BLaER1 treated with 17β-estradiol and CSF1 and Interleukin-3, amounts not matched to agents 10 nM and 100 nM (cell line): Measurements from ENCODE around the gene RUSC2.

Source experiments
- H3K27ac ChIP-seq, 11 experiments: shearing (Covaris generic); formaldehyde crosslinking; 2 replicates each; pipeline ENCODE4 v1.8.1; 2022
- H3K27me3 ChIP-seq, 11 experiments: shearing (Covaris generic); formaldehyde crosslinking; 2 replicates each; pipeline ENCODE4 v1.8.1; 2022
- H3K36me3 ChIP-seq, 11 experiments: shearing (Covaris generic); formaldehyde crosslinking; 2 replicates each; pipeline ENCODE4 v1.8.1; 2022
- H3K4me1 ChIP-seq, 10 experiments: shearing (Covaris generic); formaldehyde crosslinking; 2 replicates each; pipeline ENCODE4 v1.8.1; 2022
- H3K4me2 ChIP-seq, 11 experiments: shearing (Covaris generic); formaldehyde crosslinking; 2 replicates each; pipeline ENCODE4 v1.8.1; 2022
- H3K4me3 ChIP-seq, 10 experiments: shearing (Covaris generic); formaldehyde crosslinking; 2 replicates each; pipeline ENCODE4 v1.8.1; 2022
- H3K9ac ChIP-seq, 11 experiments: shearing (Covaris generic); formaldehyde crosslinking; 2 replicates each; pipeline ENCODE4 v1.8.1; 2022
- H3K9me3 ChIP-seq, 11 experiments: shearing (Covaris generic); formaldehyde crosslinking; replicated peaks in 1 of 11; 2 replicates each; pipeline ENCODE4 v1.8.1; 2022
- H4K20me1 ChIP-seq, 11 experiments: shearing (Covaris generic); formaldehyde crosslinking; 2 replicates each; pipeline ENCODE4 v1.8.1; 2022
- Cebpa-rat ChIP-seq, 11 experiments: shearing (Covaris generic); IDR thresholded peaks; 2 replicates each; pipeline ENCODE4 v1.8.1; 2022

Gene RUSC2

DNA sequence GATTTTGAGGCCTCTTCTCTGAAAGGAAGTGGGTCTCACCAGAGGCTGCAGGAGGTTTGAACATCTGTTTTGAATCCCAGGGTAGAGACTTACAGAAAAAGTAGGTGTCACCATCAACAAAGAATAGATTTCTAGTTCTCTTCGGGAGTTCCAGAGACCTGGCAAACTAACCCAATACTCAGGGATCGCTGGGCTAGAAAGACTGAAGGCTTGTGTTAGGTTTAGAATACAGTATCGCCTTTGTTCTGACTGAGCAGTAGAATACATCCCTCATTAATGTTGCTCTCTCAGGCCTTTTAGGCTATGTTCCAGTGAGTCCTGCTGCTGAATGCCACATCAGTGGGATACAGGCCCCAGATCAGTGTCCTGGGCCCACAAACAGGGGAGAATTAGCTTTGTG is 27.2 kb downstream of the RUSC2 start:
- H3K4me2 ChIP-seq: no peak overlapping the region
- H3K9me3 ChIP-seq: no peaks in the 10 kb centered on the region
- no peaks in the 10 kb centered on the region for H3K27me3 ChIP-seq
- H3K36me3 ChIP-seq: peaks cover 0 to 5% (median 0%) of the 10 kb centered on the region in 11 experiments; a peak in 1 of 22 replicates
- H3K9ac ChIP-seq: no peak overlapping the region
- peaks cover 0 to 66% (median 0%) of the 10 kb centered on the region in 11 experiments; a peak in 8 of 22 replicates for H4K20me1 ChIP-seq
- H3K27ac ChIP-seq: no peak overlapping the region
- peaks cover 12 to 33% (median 16%) of the 10 kb centered on the region in 10 experiments for H3K4me1 ChIP-seq
- H3K4me3 ChIP-seq: no peak overlapping the region
- no peak for TF ChIP-seq Cebpa-rat (IDR thresholded peaks at IDR 0.05)

- Histone ChIP-seq H3K9ac (no peak overlapping the region), H3K4me1 (peaks cover 12 to 33% (median 16%) of the 10 kb centered on the region in 10 experiments), H3K9me3 (no peaks in the 10 kb centered on the region), H4K20me1 (peaks cover 0 to 64% (median 0%) of the 10 kb centered on the region in 11 experiments; a peak in 8 of 22 replicates), H3K36me3 (peaks cover 0 to 5% (median 0%) of the 10 kb centered on the region in 11 experiments; a peak in 1 of 22 replicates), H3K27me3 (no peaks in the 10 kb centered on the region), H3K4me3 (no peak overlapping the region), H3K4me2 (peak overlapping the region in 2 of 11 experiments; percentile 24 to 77; a peak in 2 of 22 replicates), H3K27ac (no peak overlapping the region)
- no peak for TF ChIP-seq Cebpa-rat (IDR thresholded peaks at IDR 0.05)
Measured at GRCh38 chr9:35517552-35518224, 27.8 kb downstream of the RUSC2 start.

- Histone ChIP-seq H3K4me2 (peak overlapping the region in 3 of 11 experiments; percentile 24 to 79 (median 77); a peak in 3 of 22 replicates), H3K27me3 (no peaks in the 10 kb centered on the region), H3K9ac (no peak overlapping the region), H3K9me3 (no peaks in the 10 kb centered on the region), H3K4me3 (no peak overlapping the region), H3K36me3 (peaks cover 0 to 5% (median 0%) of the 10 kb centered on the region in 11 experiments; a peak in 1 of 22 replicates), H3K27ac (peak overlapping the region in 2 of 11 experiments; percentile 36 to 50; a peak in 1 of 22 replicates), H3K4me1 (peaks cover 12 to 33% (median 16%) of the 10 kb centered on the region in 10 experiments), H4K20me1 (peaks cover 0 to 62% (median 0%) of the 10 kb centered on the region in 11 experiments; a peak in 8 of 22 replicates)
- TF ChIP-seq Cebpa-rat (IDR thresholded peaks at IDR 0.05): no peak
Measured at GRCh38 chr9:35518225-35518821, 28.4 kb downstream of the RUSC2 start.

- Histone ChIP-seq H3K27me3 (no peaks in the 10 kb centered on the region), H4K20me1 (peaks cover 0 to 61% (median 0%) of the 10 kb centered on the region in 11 experiments; a peak in 8 of 22 replicates), H3K9me3 (no peaks in the 10 kb centered on the region), H3K4me2 (peak overlapping the region in 8 of 11 experiments; percentile 35 to 79 (median 56); a peak in 14 of 22 replicates), H3K9ac (peak overlapping the region in 3 of 11 experiments; percentile 1 to 50 (median 30); a peak in 4 of 22 replicates), H3K27ac (peak overlapping the region in 5 of 11 experiments; percentile 12 to 51 (median 36); a peak in 9 of 22 replicates), H3K36me3 (peaks cover 0 to 5% (median 0%) of the 10 kb centered on the region in 11 experiments; a peak in 1 of 22 replicates), H3K4me1 (peaks cover 12 to 33% (median 16%) of the 10 kb centered on the region in 10 experiments), H3K4me3 (no peak overlapping the region)
- TF ChIP-seq Cebpa-rat (IDR thresholded peaks at IDR 0.05): no peak
Measured at GRCh38 chr9:35518981-35519679, 29.2 kb downstream of the RUSC2 start.

- Histone ChIP-seq H4K20me1 (peaks cover 0 to 56% (median 0%) of the 10 kb centered on the region in 11 experiments; a peak in 8 of 22 replicates), H3K27ac (peak overlapping the region in 5 of 11 experiments; percentile 12 to 51 (median 36); a peak in 9 of 22 replicates), H3K27me3 (no peaks in the 10 kb centered on the region), H3K36me3 (peaks cover 0 to 5% (median 0%) of the 10 kb centered on the region in 11 experiments; a peak in 1 of 22 replicates), H3K9me3 (no peaks in the 10 kb centered on the region), H3K9ac (peak overlapping the region in 2 of 11 experiments; percentile 1 to 50; a peak in 3 of 22 replicates), H3K4me2 (peak overlapping the region; percentile 3 to 79 (median 49); a peak in 20 of 22 replicates), H3K4me1 (peaks cover 12 to 33% (median 16%) of the 10 kb centered on the region in 10 experiments), H3K4me3 (no peak overlapping the region)
- no peak for TF ChIP-seq Cebpa-rat (IDR thresholded peaks at IDR 0.05)
Measured at GRCh38 chr9:35519692-35520363, 29.9 kb downstream of the RUSC2 start.

DNA sequence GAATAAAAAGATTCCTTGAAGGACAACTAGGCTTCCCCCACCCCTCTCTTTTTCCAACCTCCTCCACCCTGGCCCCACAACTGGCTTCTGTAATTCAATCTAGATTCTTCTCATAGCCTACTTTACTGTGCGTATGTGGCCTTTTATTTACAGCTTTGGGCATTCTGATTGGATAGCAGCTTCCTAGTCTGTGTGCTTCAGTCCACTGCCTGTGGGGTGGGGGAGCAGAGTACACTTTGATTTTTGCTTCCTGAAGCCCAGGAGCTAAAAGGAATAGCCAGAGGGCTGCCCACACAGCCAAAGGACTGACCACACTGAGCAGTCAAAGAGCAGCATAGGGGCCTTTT is 30.4 kb downstream of the RUSC2 start:
- peaks cover 0 to 58% (median 0%) of the 10 kb centered on the region in 11 experiments; a peak in 8 of 22 replicates for H4K20me1 ChIP-seq
- no peak overlapping the region for H3K4me3 ChIP-seq
- peak overlapping the region; percentile 3 to 79 (median 49); a peak in 19 of 22 replicates for H3K4me2 ChIP-seq
- TF ChIP-seq Cebpa-rat (IDR thresholded peaks at IDR 0.05): no peak
- peaks cover 12 to 36% (median 19%) of the 10 kb centered on the region in 10 experiments for H3K4me1 ChIP-seq
- no peak overlapping the region; a peak in 1 of 22 replicates for H3K9ac ChIP-seq
- H3K27me3 ChIP-seq: no peaks in the 10 kb centered on the region
- H3K9me3 ChIP-seq: no peaks in the 10 kb centered on the region
- H3K36me3 ChIP-seq: peaks cover 0 to 5% (median 0%) of the 10 kb centered on the region in 11 experiments; a peak in 1 of 22 replicates
- H3K27ac ChIP-seq: peak overlapping the region in 3 of 11 experiments; percentile 36 to 51 (median 50); a peak in 3 of 22 replicates

GRCh38 chr9:35521708-35522107 is 31.8 kb downstream of the RUSC2 start:
- Histone ChIP-seq H3K9ac (no peak overlapping the region), H3K4me2 (no peak overlapping the region), H3K4me1 (peaks cover 21 to 49% (median 33%) of the 10 kb centered on the region in 10 experiments), H4K20me1 (peaks cover 0 to 63% (median 0%) of the 10 kb centered on the region in 11 experiments; a peak in 7 of 22 replicates), H3K27me3 (no peaks in the 10 kb centered on the region), H3K4me3 (no peak overlapping the region), H3K36me3 (peaks cover 0 to 5% (median 0%) of the 10 kb centered on the region in 11 experiments; a peak in 1 of 22 replicates), H3K9me3 (no peaks in the 10 kb centered on the region), H3K27ac (no peak overlapping the region)
- TF ChIP-seq Cebpa-rat (IDR thresholded peaks at IDR 0.05): no peak

GRCh38 chr9:35522187-35522586 is 32.3 kb downstream of the RUSC2 start:
- Histone ChIP-seq H3K4me2 (no peak overlapping the region), H3K9me3 (no peaks in the 10 kb centered on the region), H3K27ac (no peak overlapping the region), H3K4me3 (no peak overlapping the region), H4K20me1 (peaks cover 0 to 63% (median 0%) of the 10 kb centered on the region in 11 experiments; a peak in 7 of 22 replicates), H3K9ac (no peak overlapping the region), H3K27me3 (no peaks in the 10 kb centered on the region), H3K36me3 (peaks cover 0 to 5% (median 0%) of the 10 kb centered on the region in 11 experiments; a peak in 1 of 22 replicates), H3K4me1 (peaks cover 24 to 54% (median 38%) of the 10 kb centered on the region in 10 experiments)
- TF ChIP-seq Cebpa-rat (IDR thresholded peaks at IDR 0.05): no peak
